Activated T-cell treated with anti-CD3 and anti-CD28 coated beads for 1 hour (primary cell): ENCODE data around the gene NUDC.
"Not testable (repeated sequence)": the region's sequence is repeated elsewhere in the genome, so short reads cannot be mapped to it uniquely, and the experiment has no call there.

Experiments used
- DNase-seq: peaks from one replicate; pipeline ENCODE4 v3.0.0-alpha.2; 2020; ENCODE audit warnings: low read depth

The NUDC gene

DNA sequence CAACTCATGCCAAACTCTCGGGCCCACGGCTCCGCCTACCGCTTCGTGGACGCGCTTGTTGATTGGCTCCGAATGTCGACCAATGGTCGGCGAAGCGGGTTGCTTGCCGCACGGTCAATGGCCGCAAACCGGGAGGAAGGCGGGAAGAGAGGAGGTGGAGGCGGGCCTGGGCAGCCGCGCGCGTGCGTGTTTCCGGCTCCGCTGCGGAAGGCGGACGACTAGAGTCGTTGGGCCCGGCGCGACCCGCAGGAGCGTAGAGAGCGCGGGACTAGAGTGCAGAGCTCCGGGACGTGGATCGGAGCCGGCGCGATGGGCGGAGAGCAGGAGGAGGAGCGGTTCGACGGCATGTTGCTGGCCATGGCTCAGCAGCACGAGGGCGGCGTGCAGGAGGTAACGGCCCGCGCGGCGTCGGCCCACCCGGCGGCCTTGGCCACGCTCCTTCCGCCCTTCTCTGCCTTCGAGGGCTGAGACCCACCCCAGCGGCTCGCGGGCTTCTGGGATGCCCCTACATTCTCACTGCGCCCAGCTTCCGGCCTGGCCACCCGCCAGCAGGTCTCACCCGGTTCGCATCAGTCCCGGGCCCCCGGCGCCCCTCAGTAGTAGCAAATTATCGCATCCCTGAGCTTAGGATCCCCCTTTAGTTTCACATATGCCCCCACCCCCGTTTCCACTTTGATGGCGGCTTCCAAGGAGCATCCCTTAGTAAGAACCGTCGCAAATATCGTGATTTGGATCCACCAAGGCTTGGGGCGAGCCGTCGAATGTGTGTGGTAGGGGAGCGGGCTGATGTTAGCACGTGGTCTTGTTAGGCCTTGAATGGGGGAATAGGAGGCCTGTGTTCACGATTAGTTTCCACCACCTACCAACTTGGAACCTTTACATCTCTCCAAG is at the start of gene NUDC:
NUDC (plus strand) TSS at position 204 of the 891 bp plus-strand sequence; CDS start at position 310, 106 bp downstream.
- DNase-seq = peak; percentile 90

DNA sequence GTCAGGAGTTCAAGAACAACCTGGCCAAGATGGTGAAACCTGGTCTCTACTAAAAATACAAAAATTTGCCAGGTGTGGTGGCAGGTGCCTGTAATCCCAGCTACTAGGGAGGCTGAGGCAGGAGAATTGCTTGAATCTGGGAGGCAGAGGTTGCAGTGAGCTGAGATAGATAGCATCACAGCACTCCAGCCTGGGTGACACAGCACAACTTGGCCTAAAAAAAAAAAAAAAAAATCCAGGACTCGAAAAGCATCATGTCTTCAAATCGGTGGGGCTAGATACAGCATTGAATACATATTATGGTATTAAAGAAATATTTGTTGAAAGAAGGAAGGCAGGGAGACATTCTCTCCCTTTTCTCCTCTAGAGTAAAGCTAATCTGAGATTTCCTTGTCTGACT is 48.4 kb upstream of the NUDC start:
- DNase-seq = not testable (repeated sequence)

DNA sequence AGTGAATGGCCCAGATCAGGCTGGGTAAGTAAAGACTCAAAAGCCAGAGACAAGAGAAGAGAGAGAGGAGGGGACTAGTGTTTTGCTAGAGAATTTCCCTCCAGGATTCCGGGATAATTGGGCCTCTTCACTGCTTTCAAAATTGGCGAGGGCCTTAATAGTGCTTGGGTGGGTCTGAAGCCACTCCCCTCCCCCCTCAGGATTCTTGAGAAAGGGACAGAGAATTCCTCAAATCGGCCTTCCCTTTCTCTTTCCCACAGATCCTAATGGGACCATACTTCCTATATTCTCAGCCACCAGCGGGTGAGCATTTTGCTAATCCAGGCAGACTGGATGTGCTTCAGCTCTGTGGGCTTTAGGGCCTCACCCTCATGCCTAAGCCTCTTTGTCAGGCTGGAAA is 46.6 kb upstream of the NUDC start:
- no peak for DNase-seq

DNA sequence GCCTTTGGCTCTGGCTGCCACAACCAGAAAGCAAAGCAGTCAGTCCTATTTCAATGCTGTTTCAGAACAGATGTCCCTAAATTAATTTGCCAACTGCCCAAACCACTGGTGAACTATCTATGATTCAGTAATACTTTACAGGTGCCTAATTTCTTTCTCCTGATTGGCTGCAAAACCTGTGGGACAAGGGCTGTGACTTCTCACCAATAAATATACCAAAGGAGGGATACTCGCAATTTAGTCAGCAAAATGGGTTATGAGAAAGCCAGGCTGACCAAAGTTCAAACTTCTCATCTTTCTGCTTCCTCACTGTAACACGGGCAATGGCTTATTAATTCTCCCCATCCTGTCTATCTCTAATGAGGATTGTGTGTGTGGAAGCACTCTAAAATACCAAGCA is 44.2 kb upstream of the NUDC start:
- no peak for DNase-seq

DNA sequence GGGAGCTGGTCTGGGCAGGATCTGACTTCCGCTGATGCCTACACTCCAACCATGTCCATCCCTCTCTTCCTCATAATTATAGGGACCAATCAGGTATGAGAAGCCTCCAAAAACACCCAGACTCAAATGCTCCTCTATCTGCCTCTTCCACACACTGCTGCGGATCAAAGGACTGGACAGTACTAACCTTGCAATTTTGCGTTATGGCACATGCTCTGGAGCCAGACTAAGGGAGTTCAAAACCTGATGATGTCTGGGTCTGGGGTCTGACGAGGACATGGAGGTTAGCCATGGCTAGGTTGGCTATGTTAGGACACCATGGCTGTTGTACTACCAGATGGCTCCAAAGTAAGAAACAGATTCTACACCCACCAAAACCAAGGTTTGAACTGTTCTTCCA is 41.8 kb upstream of the NUDC start:
- no peak for DNase-seq

DNA sequence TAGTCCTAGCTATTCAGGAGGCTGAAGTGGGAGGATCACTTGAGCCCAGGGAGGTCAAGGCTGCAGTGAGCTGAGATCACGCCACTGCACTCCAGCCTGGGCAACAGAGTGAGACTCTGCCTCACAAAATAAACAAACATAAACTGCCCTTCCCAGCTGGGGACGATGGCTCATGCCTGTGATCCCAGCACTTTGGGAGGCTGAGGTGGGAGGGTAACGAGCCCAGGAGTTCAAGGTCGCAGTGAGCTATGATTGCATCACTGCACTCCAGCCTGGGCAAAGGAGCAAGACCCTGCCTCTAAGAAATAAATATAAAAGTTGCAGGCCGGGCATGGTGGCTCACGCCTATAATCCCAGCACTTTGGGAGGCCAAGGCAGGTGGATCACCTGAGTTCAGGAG is 39.9 kb upstream of the NUDC start:
- not testable (repeated sequence) for DNase-seq

DNA sequence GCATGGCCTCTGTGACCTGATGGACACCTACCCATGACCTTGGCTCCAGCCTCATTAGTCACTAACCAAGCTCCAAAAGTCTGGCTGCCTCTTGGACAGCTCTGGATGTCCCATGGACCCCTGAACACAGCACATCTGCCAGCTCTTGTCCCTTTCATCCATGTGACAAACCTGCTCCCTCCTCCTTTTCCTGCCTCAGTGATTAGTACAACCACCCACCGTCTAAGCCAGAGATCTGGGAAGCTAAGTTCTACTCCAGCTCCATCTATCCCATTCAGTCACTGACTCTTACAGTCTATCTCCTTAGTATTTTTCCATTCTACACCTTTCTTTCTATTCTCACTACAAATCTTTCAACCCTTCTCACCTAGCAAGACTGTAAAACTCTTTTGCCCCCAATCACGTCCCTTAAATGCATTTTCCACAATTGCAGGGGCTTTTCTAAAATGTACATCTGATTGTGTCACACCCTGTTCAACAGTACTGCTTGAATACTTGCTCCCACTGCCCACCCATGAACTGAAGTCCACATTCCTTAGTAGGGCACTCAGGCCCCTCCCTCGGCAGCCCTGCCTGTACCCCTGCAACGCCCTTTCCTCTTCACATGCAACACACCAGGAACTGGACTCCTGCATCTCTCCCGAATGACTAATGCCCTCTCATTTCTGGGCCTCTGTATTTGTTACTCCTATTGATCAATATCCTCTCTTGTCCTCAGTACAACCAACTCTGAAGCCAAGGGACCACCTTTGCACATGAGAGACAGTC is 38.7 kb upstream of the NUDC start:
- no peak for DNase-seq

DNA sequence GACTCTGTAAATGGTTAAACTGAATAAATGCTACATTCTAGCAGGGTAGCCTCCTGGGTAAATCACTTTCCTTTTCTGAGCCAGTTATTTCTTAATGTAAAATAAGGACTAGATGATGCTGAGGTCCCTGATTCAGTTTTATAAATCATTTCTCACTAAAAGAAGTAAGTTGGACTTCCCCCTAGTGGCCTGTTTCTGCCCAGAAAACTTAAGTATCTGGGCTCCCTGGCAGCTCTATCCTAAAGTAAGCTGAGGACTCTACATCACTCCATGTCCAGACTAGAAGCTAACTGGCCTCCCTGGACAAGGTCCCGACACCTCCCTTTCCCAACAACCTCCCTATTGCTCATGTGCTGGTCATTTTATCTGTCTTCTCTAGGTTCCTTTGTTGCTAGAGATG is 34.4 kb upstream of the NUDC start:
- DNase-seq = no peak

DNA sequence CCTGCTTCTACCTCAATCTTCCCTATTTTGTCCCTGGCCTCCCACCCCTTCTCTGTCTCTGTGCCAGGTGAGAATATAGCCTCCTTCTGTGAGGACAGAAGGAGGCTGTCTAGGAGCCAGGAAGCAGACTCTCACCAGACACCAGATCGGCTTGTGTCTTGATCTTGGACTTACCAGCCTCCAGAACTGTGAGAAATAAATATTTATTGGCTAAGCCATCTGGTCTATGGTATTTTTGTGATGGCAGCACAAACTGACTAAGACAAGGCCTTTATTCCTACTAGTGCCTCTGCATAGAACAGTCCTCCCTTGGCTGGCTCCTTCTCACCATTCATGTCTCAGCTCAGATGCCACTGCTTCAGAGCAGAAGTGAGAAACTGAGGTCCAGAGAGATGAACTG is 33.3 kb upstream of the NUDC start:
- DNase-seq = no peak

DNA sequence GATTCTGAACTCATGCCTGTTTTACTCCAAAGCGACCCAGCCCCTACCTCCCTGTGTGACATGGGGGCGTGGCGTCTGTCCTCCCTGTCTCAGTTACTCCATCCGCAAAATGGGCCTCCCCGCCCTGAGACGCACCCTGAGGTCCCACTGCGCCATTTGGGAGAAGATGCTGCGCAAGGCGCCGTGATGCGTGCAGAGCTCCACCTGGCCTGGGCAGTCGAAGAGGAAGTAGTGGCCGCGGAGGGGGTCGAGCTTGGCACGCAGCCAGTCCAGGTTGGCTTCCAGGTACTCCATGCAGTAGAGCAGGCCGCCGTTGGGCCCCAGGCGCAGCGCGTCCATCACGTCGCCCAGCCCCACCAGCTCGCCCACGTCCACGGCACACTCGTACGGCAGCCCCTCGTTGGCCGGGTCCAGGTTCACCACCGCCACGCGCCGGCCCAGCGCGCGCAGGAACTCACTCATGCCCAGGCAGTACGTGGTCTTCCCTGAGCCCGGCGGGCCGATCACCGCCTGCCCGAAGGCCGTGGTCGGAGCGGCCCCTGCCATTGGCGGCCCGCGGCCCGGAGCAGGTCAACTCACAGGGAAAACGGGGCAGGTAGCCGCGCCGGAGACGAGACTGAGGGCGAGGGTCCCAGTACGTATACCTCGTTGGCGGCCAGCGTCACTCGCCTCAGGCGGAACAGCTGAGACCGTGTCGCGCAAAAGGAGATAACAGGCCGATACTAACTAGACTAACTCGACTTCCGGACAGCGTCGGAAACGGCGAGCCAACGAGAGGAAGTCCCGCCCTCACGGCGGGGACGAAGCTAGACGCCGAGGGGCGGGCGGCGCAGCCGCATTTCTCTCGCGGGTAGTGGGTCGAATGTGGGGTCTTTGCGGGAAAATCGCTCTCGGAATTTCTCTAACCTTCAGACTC is 31.7 kb upstream of the NUDC start, which contains the start of gene GPN2:
GPN2 (minus strand) TSS at position 733 of the 916 bp plus-strand sequence; CDS start at position 546, 187 bp downstream.
- DNase-seq = peak; percentile 68

DNA sequence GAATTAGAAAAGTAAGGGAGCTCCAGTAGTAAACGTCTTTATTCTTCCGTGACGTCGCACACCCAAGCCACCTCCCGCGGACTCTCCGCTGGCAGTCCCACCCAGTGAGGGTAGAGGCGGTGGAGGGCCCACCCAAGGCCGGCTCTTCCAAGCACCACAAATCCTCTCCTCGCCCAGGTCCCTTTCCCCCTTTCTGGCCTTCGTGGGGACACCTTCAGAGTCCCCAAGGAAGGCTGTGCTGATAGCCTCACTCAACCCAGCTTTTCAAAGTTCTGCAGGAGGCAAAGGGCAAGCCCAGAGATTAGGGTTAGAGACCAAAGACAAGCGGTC is 31.1 kb upstream of the NUDC start:
- DNase-seq = no peak

DNA sequence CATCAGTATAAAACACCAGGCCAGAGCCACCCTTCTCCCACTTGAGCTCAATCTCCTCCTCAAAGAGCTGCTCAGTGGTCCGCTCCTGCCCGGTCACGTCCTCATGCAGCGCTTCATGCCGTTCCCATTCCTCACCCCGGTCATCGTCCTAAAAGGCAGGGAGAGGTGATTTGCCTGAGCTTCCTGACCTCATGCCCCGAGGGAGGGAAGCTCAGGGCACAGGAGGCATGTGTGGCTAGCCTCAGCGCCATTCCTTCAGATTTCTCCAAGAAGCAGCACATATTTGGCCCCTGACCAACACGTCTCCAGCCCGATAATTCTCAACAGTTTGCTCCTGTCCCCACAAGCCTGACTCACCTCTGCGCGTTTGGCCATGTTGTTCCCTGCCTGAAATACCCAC is 27.3 kb upstream of the NUDC start:
- no peak for DNase-seq

DNA sequence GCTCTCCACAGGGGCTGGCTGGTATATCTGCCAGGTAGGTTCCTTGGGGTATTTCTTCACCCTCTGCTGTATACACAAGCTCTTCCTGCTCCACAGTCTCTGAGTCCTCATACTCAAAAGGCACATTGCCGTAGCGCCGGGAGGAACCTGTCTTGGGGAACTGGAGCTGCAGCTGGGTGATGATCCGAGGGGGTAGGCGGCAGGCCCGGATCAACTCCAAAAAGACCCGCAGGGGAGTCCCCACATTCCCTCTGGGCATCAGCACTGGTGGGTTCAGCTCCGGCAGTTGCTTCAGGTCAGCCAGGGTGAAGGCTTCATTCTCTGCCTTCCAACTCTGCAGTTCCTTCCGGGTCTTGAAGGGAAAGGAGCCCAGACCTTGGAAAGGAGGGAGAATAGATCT is 24.2 kb upstream of the NUDC start:
- no peak for DNase-seq

DNA sequence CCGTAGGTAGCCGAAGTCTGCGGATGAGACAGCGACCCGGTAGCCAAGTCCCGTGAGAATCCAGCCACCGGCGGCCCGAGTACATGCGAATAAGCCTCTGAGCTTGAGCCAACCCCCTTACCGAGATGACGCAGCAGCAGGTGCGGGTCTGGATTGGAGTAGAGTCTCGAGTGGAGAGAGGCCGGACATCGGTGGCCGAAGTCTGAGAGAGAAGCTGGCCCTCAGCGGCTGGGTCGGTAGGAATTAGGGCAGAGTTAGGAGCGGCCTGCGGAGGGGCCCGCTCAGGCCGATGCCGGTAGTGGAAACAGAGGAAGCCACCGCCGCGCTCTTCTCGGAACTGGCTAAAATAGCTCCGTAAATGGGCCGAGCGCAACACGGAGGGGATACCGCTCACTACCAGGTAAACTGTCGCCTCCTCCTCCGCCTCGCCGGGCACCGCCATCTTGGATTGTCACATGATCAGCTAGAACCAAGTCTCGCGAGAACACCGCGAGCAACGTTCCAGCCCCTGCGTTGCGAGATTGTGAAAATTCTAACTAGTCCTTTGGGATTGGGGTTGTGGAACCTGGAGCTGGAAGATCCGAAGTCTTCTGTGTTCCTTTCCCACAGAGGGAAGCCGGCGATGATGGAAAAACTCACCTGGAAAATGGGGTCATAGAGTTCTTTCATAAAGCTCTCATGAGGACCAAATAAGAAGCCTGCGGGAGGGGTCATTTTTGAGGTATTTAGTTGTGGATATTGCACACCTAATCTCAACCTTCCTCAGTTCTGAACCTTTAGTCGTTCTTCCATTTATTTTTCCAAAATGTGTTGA is 21.3 kb upstream of the NUDC start, which contains the start of gene GPATCH3:
GPATCH3 (minus strand) TSS at position 467 of the 814 bp plus-strand sequence; CDS start at position 442, 25 bp downstream.
- DNase-seq = peak; percentile 83

DNA sequence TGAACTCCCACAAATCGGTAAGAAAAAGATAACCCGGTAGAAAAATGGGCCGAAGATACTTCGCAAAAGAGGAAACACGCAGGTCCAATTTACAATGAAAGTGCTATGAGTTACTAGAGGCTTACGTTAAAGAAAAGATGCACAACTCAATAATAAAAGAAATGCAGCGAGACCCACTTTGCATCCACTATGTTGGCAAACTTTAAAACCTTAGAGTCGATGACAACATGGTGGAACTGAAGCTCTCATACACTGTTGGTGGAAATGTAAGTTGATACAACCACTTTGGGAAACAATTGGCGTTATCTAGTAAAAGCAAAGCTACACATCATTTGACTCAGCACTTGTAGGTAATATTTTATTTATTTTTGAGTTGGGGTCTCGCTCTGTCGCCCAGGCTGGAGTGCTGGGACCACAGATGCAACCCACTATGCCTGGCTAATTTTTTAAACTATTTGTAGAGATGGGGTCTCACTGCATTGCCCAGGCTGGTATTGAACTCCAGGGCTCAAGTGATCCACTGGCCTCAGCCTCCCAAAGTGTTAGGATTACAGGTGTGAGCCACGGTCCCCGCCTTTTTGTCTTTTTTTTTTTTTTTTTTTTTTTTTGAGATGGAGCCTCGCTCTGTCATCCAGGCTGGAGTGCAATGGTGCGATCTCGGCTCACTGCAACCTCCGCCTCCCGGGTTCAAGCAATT is 20.6 kb upstream of the NUDC start:
- DNase-seq = no peak

DNA sequence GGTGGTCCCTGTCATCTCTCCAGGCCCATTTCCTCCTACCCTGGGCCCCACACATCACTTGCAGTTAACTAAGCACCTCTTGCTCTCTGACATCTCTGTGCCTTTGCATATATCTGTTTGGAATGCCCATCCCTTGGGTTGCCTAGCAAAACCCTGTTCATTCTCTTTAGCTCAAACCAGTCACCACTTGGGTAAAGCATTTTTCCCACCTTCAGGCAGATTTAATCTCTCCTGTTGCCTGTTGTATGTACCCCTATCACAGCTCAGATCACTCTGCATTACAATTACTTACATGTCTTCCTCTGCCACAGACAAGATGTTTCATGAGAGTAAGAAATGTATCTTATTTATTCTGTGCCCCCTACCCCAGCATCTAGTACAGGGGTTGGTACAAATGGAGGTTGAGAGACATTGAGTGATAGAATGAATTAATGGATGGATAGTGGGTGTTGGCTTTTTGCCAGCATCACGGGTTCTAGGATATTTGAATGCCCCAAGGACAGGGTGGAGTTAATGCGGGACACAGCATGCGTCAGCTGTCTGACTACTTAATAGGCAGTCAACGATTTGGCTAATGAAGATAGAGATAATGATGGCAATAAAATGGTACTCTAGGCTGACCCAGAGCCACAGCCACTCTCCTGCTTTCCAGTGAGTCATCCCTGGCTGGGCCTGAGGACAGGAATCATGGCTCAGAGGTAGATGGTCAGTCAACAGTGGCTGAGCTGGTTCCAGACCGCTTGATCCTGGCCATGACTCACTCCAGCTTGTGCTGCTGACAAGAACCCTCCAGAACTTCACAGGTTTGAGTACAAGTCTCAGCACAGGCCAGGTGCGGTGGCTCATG is 14.2 kb upstream of the NUDC start:
- no peak for DNase-seq

DNA sequence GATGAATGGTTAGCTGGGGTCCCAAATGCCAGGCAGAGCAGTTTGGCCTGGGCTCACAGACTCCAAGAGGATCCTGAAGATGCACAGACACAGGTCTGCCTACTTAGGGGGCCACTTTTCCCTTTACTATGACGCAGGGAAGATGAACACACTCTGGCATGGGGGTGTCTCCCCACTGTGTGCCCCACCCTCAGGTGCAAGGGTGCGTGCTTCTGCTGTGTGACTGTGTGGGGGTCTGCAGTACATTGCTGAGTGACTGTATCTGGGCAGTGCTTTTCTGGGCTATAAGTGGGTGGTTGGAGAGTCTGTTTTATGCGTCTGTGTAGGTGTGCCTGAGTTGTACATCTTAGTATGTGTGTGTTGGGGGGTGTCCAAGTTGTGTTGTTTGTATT is 11.6 kb upstream of the NUDC start:
- DNase-seq = no peak

DNA sequence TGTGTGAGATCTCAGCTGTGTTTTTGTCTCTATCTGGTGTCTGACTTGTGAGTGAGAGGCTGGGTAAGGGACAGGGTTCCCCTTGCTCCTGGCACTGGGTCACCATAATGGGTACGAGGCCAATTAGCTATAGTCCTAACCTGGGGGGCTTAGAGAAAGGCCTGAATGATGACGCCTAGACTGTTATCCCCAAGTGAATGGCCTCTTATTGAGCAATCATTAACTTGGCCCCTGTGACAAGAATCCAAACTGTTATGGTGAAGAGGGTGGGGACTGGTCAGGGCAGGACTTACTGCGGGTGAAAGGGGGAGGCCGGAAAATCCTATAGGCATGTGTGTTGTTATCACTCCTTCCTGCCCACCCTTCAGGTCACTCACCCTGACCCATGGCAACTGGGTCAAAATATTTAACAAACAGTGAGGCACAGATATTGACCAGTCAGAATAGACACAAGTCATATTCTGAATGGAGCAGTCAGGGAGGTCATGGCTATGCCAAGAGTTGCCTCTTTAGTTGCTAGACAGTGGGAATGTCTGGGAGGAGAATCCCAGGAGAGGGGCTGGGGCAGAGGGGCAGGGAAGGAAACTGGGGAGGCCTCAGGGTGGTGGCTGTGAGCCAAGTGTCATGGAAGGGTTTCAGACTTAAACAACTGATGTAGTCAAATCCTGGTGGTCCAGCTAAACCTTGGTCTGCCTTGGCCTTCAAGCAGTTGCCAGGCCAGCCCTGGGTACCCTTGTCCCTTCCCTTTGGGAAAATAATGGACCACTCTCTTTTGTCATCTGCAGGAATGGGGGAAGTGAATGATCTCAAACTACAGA is 11.0 kb upstream of the NUDC start:
- no peak for DNase-seq
